GM20431 (cell line): ENCODE results near the gene HDGF.

ENCODE experiments used
- in situ Hi-C: fragments of 300-500 bp; cut with MseI, MboI; formaldehyde crosslinking; loops from one replicate; pipeline ENCODE4 v1.15.0; 2020; ENCODE audit warnings: low sequenced_read_pairs; ENCODE audit not compliant: unreplicated experiment

The HDGF gene

GRCh38 chr1:156705321-156705917 is 46.1 kb downstream of the HDGF start, which contains the start of gene CRABP2:
Gene CRABP2, minus strand, starts transcription at chr1:156705583. Its CDS starts 137 bp downstream, at chr1:156705446.
- in situ Hi-C loops, result no loop called here

- in situ Hi-C loops, result no loop called here
Observed at GRCh38 chr1:156704930-156705320, 46.5 kb downstream of the HDGF start.

GRCh38 chr1:156704166-156704711 is 47.2 kb downstream of the HDGF start:
- in situ Hi-C loops, result no loop called here

- in situ Hi-C loops, result no loop called here
Observed at GRCh38 chr1:156703741-156704140, 47.7 kb downstream of the HDGF start.

GRCh38 chr1:156703336-156703735 is 48.1 kb downstream of the HDGF start:
- in situ Hi-C loops, result no loop called here

- in situ Hi-C loops, result no loop called here
Observed at GRCh38 chr1:156700736-156701531, 50.5 kb downstream of the HDGF start.

- in situ Hi-C loops, result no loop called here
Observed at GRCh38 chr1:156698995-156699394, 52.5 kb downstream of the HDGF start.

GRCh38 chr1:156697481-156697880 is 54.0 kb downstream of the HDGF start:
- in situ Hi-C loops, result no loop called here

GRCh38 chr1:156696755-156697154 is 54.7 kb downstream of the HDGF start:
- in situ Hi-C loops, result no loop called here

- in situ Hi-C loops, result no loop called here
Observed at GRCh38 chr1:156694690-156694962, 56.8 kb downstream of the HDGF start.

GRCh38 chr1:156693848-156694689 is 57.4 kb downstream of the HDGF start:
- in situ Hi-C loops, result no loop called here

GRCh38 chr1:156692925-156693847 is 58.3 kb downstream of the HDGF start:
- in situ Hi-C loops, result no loop called here

- in situ Hi-C loops, result no loop called here
Observed at GRCh38 chr1:156692441-156692924, 59.0 kb downstream of the HDGF start.
